GM12864 (cell line): ENCODE measurements around the gene CCBE1.

Experiments
- DNase-seq: peaks from one replicate; pipeline ENCODE4 v3.0.0-alpha.2; 2011; ENCODE audit warnings: low read depth
- H3K4me3 ChIP-seq: 2 replicates; pipeline ENCODE4 v1.5.1; 2011; ENCODE audit warnings: mild to moderate bottlenecking, low read depth, low read length, control low read depth
- CTCF ChIP-seq: IDR thresholded peaks from 2 replicates; pipeline ENCODE4 v1.5.1; 2011; ENCODE audit warnings: low read depth, mild to moderate bottlenecking, moderate library complexity, low read length, control low read depth, inconsistent platforms; ENCODE audit errors: missing control alignments

CCBE1 gene

GRCh38 chr18:59456657-59457056 is 240.6 kb downstream of the CCBE1 start:
- TF ChIP-seq CTCF = no peak
- no peak overlapping the region for H3K4me3 ChIP-seq
- no peak for DNase-seq

- DNase-seq = no peak
- TF ChIP-seq CTCF = no peak
- H3K4me3 ChIP-seq = no peak overlapping the region
Measured at GRCh38 chr18:59455728-59456276, 241.4 kb downstream of the CCBE1 start.

- no peak overlapping the region for H3K4me3 ChIP-seq
- DNase-seq = no peak
- TF ChIP-seq CTCF = no peak
Measured at GRCh38 chr18:59454909-59455727, 242.1 kb downstream of the CCBE1 start.

GRCh38 chr18:59453468-59453961 is 243.7 kb downstream of the CCBE1 start:
- no peak overlapping the region for H3K4me3 ChIP-seq
- no peak for TF ChIP-seq CTCF
- no peak for DNase-seq

GRCh38 chr18:59451963-59452362 is 245.3 kb downstream of the CCBE1 start:
- DNase-seq = no peak
- no peak overlapping the region for H3K4me3 ChIP-seq
- no peak for TF ChIP-seq CTCF

GRCh38 chr18:59451073-59451472 is 246.2 kb downstream of the CCBE1 start:
- H3K4me3 ChIP-seq = no peak overlapping the region
- no peak for TF ChIP-seq CTCF
- DNase-seq = no peak
